ENCODE measurements around the gene VWC2L. TPM values are rescaled to one million over a fixed set of nuclear protein-coding genes. Genes with fewer than 3 reads are reported as not detected.
A peak's percentile ranks its signal among the peaks of the same experiment; 100 is the strongest.

Gene VWC2L
- total and polyA plus RNA-seq, 2 donors (not counting 3 experiments of a cell fraction or from before 2014, with no cell fraction given): not detected

GRCh38 chr2:214587442-214587841, 176.6 kb downstream of the VWC2L start:
- no peaks in the 10 kb centered on the region for H4K20me1 ChIP-seq (replicated peaks; ENCODE audit: control insufficient read depth, extremely low read depth, insufficient read depth, low read length)
- H3K36me3 ChIP-seq (ENCODE audit: control insufficient read depth in 2 of 2, extremely low read depth in 1 of 2, insufficient read depth in 2 of 2, low read length in 2 of 2): no peaks in the 10 kb centered on the region
- no peak overlapping the region for H3K27ac ChIP-seq (ENCODE audit: insufficient read depth, low read depth, low read length)
- DNase-seq (ENCODE audit: low read depth, low spot score) (no peak), FAIRE-seq (no peak)
- H3K4me1 ChIP-seq (ENCODE audit: control insufficient read depth, extremely low read depth, insufficient read depth, low read length): no peaks in the 10 kb centered on the region
- no peak overlapping the region for H2AFZ ChIP-seq (ENCODE audit: low read depth, low read length)
- H3K9ac ChIP-seq (replicated peaks; ENCODE audit: extremely low read depth, insufficient read depth, low read length): no peak overlapping the region
- dilution Hi-C loops (cut with MboI; ENCODE audit: extremely low pct_ligation_motif_present, low sequenced_read_pairs) (no loop called here), intact Hi-C loops (cut with micrococcal nuclease) (no loop called here)
- POLR2A ChIA-PET: no interaction called here
- TF ChIP-seq CTCF (IDR thresholded peaks at IDR 0.05; ENCODE audit: extremely low read depth in 1 of 2, insufficient read depth in 1 of 2, low read depth in 1 of 2, low read length in 2 of 2) (peak in 1 of 2 donors; percentile 5), EZH2 (IDR thresholded peaks at IDR 0.05; ENCODE audit: borderline replicate concordance, low read depth, low read length, severe bottlenecking) (no peak), POLR2A (IDR thresholded peaks at IDR 0.05; ENCODE audit: low read depth, low read length) (no peak)
- H3K79me2 ChIP-seq (ENCODE audit: control insufficient read depth, insufficient read depth, low read length): no peaks in the 10 kb centered on the region
- CTCF ChIA-PET: no interaction called here
- H3K4me3 ChIP-seq (replicated peaks in 1 of 3; ENCODE audit: insufficient read depth in 1 of 3, low read depth in 1 of 3, low read length in 3 of 3): no peak overlapping the region
- H3K9me1 ChIP-seq (replicated peaks; ENCODE audit: control insufficient read depth, extremely low read depth, insufficient read depth, low read length): no peaks in the 10 kb centered on the region
- H3K4me2 ChIP-seq (ENCODE audit: insufficient read depth, low read length): no peak overlapping the region
- no TSS peak for BruUV-seq (replicated peaks)
- no peaks in the 10 kb centered on the region for H3K9me3 ChIP-seq (replicated peaks; ENCODE audit: control insufficient read depth, insufficient read depth, low read length)
- no peaks in the 10 kb centered on the region for H3K27me3 ChIP-seq (ENCODE audit: control insufficient read depth in 2 of 2, insufficient read depth in 2 of 2, low read length in 2 of 2)

GRCh38 chr2:214591366-214591765, 180.5 kb downstream of the VWC2L start:
- H3K4me3 ChIP-seq (replicated peaks in 1 of 3; ENCODE audit: insufficient read depth in 1 of 3, low read depth in 1 of 3, low read length in 3 of 3): no peak overlapping the region
- TF ChIP-seq CTCF (IDR thresholded peaks at IDR 0.05; ENCODE audit: extremely low read depth in 1 of 2, insufficient read depth in 1 of 2, low read depth in 1 of 2, low read length in 2 of 2) (no peak), MYC (IDR thresholded peaks at IDR 0.05; ENCODE audit: low read depth, low read length) (no peak), POLR2A (IDR thresholded peaks at IDR 0.05; ENCODE audit: low read depth, low read length) (no peak), FOS (IDR thresholded peaks at IDR 0.05; ENCODE audit: borderline replicate concordance, insufficient read depth, low read length) (no peak), EZH2 (IDR thresholded peaks at IDR 0.05; ENCODE audit: borderline replicate concordance, low read depth, low read length, severe bottlenecking) (no peak), JUN (IDR thresholded peaks at IDR 0.05; ENCODE audit: borderline replicate concordance, insufficient read depth, insufficient read length, low read depth) (no peak), MAX (IDR thresholded peaks at IDR 0.05; ENCODE audit: insufficient read depth, insufficient read length) (no peak), GATA2 (IDR thresholded peaks at IDR 0.05; ENCODE audit: insufficient read depth, insufficient read length, low read depth, low read length) (no peak), POLR2AphosphoS5 (IDR thresholded peaks at IDR 0.05; ENCODE audit: insufficient read depth, low read depth, low read length) (no peak)
- no peak overlapping the region for H3K9ac ChIP-seq (replicated peaks; ENCODE audit: extremely low read depth, insufficient read depth, low read length)
- dilution Hi-C loops (cut with MboI; ENCODE audit: extremely low pct_ligation_motif_present, low sequenced_read_pairs) (no loop called here), intact Hi-C loops (cut with micrococcal nuclease) (no loop called here)
- ChIA-PET CTCF (no interaction called here), POLR2A (no interaction called here)
- H2AFZ ChIP-seq (ENCODE audit: low read depth, low read length): no peak overlapping the region
- no peak for FAIRE-seq
- H3K27ac ChIP-seq (ENCODE audit: insufficient read depth, low read depth, low read length): no peak overlapping the region
- no peak overlapping the region for H3K4me2 ChIP-seq (ENCODE audit: insufficient read depth, low read length)
- H3K27me3 ChIP-seq (ENCODE audit: control insufficient read depth in 2 of 2, insufficient read depth in 2 of 2, low read length in 2 of 2): no peaks in the 10 kb centered on the region
- BruUV-seq (replicated peaks): no TSS peak
- no peaks in the 10 kb centered on the region for H3K36me3 ChIP-seq (ENCODE audit: control insufficient read depth in 2 of 2, extremely low read depth in 1 of 2, insufficient read depth in 2 of 2, low read length in 2 of 2)
- DNase-seq (ENCODE audit: low read depth, low spot score): no peak
- no peaks in the 10 kb centered on the region for H3K9me3 ChIP-seq (replicated peaks; ENCODE audit: control insufficient read depth, insufficient read depth, low read length)
- H3K79me2 ChIP-seq (ENCODE audit: control insufficient read depth, insufficient read depth, low read length): no peaks in the 10 kb centered on the region
- H3K4me1 ChIP-seq (ENCODE audit: control insufficient read depth, extremely low read depth, insufficient read depth, low read length): no peaks in the 10 kb centered on the region
- no peaks in the 10 kb centered on the region for H4K20me1 ChIP-seq (replicated peaks; ENCODE audit: control insufficient read depth, extremely low read depth, insufficient read depth, low read length)
- H3K9me1 ChIP-seq (replicated peaks; ENCODE audit: control insufficient read depth, extremely low read depth, insufficient read depth, low read length): no peaks in the 10 kb centered on the region
